ENCODE results near the gene STPG4. TPM values are rescaled to one million over a fixed set of nuclear protein-coding genes. Genes with fewer than 3 reads are reported as not detected.

The STPG4 gene
- total RNA-seq, 1 donor from 2014 or later, result 0.60 TPM

DNA sequence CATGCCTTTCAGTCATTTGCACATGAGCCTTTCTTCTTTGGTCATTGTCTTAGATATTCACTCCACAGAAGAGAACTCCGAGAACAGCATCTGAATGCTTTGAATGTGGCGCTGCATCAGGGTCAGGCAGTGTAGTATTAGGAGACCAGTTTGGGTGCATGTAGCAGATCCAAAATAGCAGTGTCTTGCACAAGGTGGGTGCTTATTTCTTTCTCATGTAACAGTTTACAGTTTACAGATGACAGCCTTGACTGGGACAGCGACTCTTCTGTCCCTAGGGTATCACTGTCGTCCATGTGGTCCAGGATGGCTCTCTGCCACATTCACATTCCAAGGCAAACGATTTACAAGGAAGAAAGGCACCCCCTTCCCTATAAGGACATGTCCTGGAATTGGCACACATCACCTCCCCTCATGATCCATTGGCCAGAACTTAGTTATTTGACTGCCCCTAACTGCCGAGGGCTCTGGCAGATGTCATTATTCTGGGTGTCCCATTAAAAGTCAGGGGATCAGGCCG, 101.0 kb downstream of the STPG4 start:
- Mint-ChIP-seq H3K27ac (no peak overlapping the region), H3K36me3 (ENCODE audit: low read depth) (peaks cover 72% of the 10 kb centered on the region), H3K4me3 (no peak overlapping the region), H3K27me3 (no peaks in the 10 kb centered on the region), H3K9me3 (no peaks in the 10 kb centered on the region), H3K4me1 (peaks cover 45% of the 10 kb centered on the region)
- intact Hi-C loops (cut with micrococcal nuclease), result no loop called here
- no peak for ATAC-seq (ENCODE audit: low read depth)
- ChIA-PET POLR2A (interaction anchor here (0.6 kb wide), 1 partner anchor 155 kb away, joined by 6 read pairs; no protein-coding TSS in a partner anchor), CTCF (no interaction called here)
- TF ChIP-seq CTCF (IDR thresholded peaks at IDR 0.05), result no peak
- DNase-seq, result no peak

- intact Hi-C loops (cut with micrococcal nuclease), result no loop called here
- ChIA-PET CTCF (no interaction called here), POLR2A (no interaction called here)
- no peak overlapping the region for H3K27ac Mint-ChIP-seq
- H3K36me3 Mint-ChIP-seq (ENCODE audit: low read depth), result peaks cover 81% of the 10 kb centered on the region
- H3K4me1 Mint-ChIP-seq, result peaks cover 36% of the 10 kb centered on the region
- no peak for DNase-seq
- no peak overlapping the region for H3K4me3 Mint-ChIP-seq
- no peaks in the 10 kb centered on the region for H3K9me3 Mint-ChIP-seq
- ATAC-seq (ENCODE audit: low read depth), result no peak
- no peak for TF ChIP-seq CTCF (IDR thresholded peaks at IDR 0.05)
- H3K27me3 Mint-ChIP-seq, result no peaks in the 10 kb centered on the region
These were observed 102.3 kb downstream of the STPG4 start for GRCh38 chr2:47052847-47053246.

- DNase-seq, result no peak
- Mint-ChIP-seq H3K36me3 (ENCODE audit: low read depth) (peaks cover 89% of the 10 kb centered on the region), H3K4me1 (peaks cover 24% of the 10 kb centered on the region), H3K27ac (no peak overlapping the region), H3K9me3 (no peaks in the 10 kb centered on the region), H3K4me3 (no peak overlapping the region), H3K27me3 (no peaks in the 10 kb centered on the region)
- no peak for ATAC-seq (ENCODE audit: low read depth)
- ChIA-PET POLR2A (no interaction called here), CTCF (no interaction called here)
- TF ChIP-seq CTCF (IDR thresholded peaks at IDR 0.05), result no peak
- intact Hi-C loops (cut with micrococcal nuclease), result no loop called here
These were observed 103.5 kb downstream of the STPG4 start for GRCh38 chr2:47051562-47051961.

DNA sequence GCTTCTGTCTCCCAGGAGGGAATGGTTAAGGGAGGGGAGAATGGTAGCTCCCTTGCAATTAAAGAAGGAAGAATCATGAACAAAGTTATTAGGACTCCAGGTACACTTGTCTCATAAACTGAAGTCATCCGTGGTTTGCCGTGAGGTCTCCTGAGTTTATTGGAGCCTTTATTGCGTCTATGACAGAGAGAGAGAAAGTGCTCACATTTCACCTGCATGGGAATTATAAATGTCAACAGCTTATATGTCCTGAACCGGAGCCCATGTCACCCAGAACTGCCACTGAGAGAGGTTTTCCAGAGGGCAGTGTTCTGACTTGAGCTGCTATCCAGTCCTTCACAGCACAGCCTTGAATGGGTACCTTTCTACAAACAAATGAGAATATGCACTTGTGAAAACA, 104.3 kb downstream of the STPG4 start:
- POLR2A ChIA-PET, result no interaction called here
- Mint-ChIP-seq H3K27ac (no peak overlapping the region), H3K27me3 (no peaks in the 10 kb centered on the region), H3K4me1 (peaks cover 16% of the 10 kb centered on the region), H3K9me3 (no peaks in the 10 kb centered on the region), H3K4me3 (no peak overlapping the region), H3K36me3 (ENCODE audit: low read depth) (peaks cover 91% of the 10 kb centered on the region)
- CTCF ChIA-PET, result no interaction called here
- no peak for DNase-seq
- intact Hi-C loops (cut with micrococcal nuclease), result no loop called here
- no peak for TF ChIP-seq CTCF (IDR thresholded peaks at IDR 0.05)
- no peak for ATAC-seq (ENCODE audit: low read depth)

DNA sequence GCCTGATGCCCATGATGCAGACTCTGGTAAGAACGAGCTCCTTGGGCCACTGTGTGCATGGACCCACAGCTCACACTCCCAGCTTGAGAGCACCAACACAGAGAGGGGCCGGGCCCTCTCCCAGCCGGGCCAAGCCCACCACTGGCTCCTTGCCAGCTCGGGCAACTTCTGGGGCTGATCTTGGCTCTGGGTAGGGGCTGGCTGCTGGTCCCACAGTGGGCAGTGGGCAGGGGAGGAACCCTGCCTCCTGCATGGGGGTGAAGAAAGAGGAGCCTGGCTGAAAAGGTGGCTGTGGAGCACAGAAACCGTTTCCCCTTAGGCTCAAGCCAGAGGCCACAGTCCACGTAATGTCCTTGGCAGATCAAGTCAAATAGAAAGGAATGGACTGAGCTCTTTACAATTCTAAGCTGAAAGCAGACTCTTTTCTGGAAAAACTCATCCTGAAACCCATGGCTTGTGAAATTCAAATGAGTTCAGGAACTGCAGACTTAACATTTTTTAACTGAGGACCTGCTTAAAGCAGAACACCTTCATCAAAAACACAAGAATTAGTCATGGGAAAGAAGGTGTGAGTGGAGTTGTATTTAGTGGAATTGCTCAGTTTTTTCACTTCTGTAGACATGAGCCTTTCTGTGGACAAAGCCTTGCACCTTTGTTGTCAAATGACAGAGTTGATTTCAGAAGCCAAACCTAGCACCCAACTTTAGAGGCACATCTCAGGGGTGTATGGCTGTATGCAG, 104.9 kb downstream of the STPG4 start:
- ChIA-PET POLR2A (no interaction called here), CTCF (no interaction called here)
- Mint-ChIP-seq H3K4me3 (no peak overlapping the region), H3K36me3 (ENCODE audit: low read depth) (peaks cover 92% of the 10 kb centered on the region), H3K4me1 (peaks cover 10% of the 10 kb centered on the region), H3K27ac (no peak overlapping the region), H3K9me3 (no peaks in the 10 kb centered on the region), H3K27me3 (no peaks in the 10 kb centered on the region)
- TF ChIP-seq CTCF (IDR thresholded peaks at IDR 0.05), result no peak
- ATAC-seq (ENCODE audit: low read depth), result no peak
- intact Hi-C loops (cut with micrococcal nuclease), result no loop called here
- DNase-seq, result no peak

All from activated B cell treated with CpG ODN at 0.5 μM for 24 hours (primary cell).